HG03575 (cell line): ENCODE data around the gene ACSM2A.
"Not testable (repeated sequence)": the region's sequence is repeated elsewhere in the genome, so short reads cannot be mapped to it uniquely, and the experiment has no call there.

Experiments used
- ATAC-seq: cut with Tn5 transposase; IDR thresholded peaks from one replicate; pipeline ENCODE4 v1.9.1; 2021; ENCODE audit not compliant: unreplicated experiment, insufficient number of reproducible peaks, low FRiP score; ENCODE audit errors: extremely low read depth

Gene ACSM2A

DNA sequence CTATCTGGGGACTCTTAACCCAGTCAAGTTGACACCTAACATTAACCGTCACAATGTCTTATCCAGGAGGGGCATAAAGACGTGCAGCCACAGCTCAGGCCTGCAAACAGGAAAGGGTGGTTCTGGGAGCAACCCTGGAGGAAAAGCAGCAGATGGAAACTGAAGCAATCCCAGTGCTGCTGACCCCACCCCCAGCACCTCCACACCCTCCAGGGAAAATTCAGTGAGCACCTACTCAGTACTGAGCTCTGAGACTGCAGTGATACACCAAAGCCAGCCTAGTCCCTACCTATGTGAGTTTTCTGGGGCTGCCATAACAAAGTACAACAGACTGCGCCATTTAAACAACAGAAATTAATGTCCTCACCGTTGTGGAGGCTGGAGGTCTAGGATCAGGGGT, 9.5 kb upstream of the ACSM2A start:
- not testable (repeated sequence) for ATAC-seq

DNA sequence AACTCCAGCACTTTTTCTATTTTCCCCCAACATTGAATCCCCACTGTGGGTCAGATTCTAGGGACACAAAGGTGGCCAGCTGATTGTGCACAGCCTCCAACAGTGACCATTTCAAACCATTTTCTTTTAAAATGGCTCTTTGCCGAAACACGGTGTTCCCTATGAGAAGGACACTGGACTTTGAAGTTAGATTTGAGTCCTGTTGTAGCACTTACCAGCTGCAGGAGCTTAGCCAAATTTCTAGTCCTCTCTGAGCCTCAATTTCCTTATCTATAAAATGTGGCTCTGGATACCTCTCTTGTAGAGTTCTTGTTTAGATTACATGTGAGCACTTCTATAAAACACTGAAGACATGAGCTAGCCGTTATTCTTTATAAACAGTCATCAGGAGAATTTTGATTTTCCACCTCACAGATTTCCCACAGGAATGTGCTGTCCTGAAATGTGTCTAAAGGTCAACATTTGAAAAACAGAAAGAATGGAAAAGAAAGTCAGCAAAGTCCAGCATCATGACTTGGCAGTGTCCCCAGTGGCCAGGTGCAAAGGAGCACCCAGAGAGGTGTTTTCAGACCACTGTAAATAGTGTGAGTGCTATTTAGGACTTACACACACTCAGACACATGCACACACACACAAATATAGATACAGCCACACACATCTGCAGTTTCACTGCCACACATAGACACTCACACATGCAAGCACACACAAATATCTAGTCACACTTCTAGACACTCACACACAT, 4.5 kb upstream of the ACSM2A start:
- not testable (repeated sequence) for ATAC-seq

DNA sequence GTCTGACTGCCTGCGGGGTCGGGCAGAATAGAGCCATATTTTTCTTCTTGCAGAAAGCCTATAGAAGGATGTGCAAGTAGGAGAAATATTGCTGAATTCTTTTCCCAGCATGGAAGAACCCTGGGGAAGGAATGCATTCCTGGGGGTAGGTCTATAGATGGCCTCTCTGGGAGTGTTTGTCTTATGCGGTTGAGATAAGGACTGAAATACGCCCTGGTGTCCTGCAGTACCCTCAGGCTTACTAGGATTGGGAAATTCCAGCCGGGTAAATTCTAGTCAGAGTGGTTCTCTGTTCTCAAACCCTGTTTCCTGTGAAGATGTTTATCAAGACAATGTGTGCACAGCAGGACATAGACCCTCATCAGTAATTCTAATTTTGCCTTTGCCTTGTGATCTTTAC, 2.3 kb downstream of the ACSM2A start:
- not testable (repeated sequence) for ATAC-seq

DNA sequence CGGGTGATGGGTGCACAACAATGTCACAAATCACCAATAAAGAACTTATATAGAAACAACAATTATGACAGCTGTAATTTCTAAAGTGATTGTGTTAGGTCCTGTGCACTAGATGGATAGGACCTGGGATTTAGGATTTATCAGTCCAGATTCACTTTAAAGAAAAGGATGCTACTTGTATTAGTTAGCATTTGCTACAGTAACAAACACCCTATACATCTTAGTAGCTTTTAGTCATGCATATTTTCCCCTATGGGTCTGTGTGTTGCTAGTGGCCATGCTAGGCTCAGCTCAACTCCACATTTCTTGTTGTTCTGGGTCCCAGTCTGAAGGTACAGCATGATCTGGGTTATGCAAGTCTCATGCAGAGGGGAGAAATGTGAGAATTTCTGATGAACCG, 7.9 kb downstream of the ACSM2A start:
- not testable (repeated sequence) for ATAC-seq

DNA sequence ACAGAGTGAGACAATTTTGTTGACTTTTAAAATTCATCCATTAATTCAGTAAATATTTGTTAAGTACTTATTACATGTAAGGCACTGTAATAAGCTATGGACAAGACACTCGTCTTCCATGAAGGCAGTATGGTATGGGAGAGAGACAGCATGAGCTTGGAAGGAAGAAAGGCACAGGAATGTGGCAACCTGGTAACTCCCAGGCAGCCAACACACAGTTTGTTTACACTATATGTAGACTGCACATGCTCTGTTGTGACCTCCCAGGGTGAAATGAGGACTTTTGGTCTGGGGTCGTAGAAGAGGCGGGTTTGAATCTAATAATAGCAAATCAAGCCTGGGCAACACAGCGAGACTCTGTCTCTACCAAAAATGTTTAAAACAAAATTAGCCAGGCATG, 9.0 kb downstream of the ACSM2A start:
- ATAC-seq, result not testable (repeated sequence)

DNA sequence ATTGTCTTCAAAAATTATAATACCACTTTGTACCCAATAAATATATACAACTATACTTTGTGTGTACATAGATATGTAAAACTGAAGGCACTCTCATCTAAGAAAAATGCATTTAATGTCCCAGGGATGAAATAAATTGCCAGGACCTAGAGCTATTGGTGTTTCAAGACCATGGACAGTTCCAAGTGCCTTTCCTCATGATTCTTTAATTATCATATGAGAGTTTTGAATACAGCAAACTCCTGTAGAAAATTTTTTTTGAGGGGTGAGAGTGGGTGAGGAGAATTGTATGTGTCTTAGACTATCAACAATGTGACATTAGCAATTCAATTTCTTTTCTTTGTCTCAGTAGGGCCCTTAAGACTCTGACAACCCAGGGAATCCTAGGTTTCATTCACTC, 17.6 kb downstream of the ACSM2A start:
- not testable (repeated sequence) for ATAC-seq

DNA sequence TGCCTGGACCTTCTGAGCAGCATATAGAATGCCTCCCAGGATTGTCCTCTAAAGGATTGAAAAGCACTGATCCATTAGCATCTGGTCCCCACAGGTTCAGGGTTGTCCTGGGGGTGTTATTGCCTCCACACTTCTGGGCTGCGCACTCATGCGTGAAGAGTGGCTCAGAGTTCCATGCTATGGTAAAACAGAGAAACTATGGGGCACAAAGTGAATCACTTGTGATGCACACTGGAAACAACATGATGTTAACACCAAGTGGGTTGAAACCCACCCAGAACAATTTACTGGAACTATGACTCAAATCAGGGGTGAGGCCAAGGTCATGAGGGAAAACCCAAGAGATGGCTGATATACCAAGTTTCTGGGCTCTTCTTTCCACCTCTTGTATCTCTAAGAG, 18.6 kb downstream of the ACSM2A start:
- ATAC-seq, result not testable (repeated sequence)

DNA sequence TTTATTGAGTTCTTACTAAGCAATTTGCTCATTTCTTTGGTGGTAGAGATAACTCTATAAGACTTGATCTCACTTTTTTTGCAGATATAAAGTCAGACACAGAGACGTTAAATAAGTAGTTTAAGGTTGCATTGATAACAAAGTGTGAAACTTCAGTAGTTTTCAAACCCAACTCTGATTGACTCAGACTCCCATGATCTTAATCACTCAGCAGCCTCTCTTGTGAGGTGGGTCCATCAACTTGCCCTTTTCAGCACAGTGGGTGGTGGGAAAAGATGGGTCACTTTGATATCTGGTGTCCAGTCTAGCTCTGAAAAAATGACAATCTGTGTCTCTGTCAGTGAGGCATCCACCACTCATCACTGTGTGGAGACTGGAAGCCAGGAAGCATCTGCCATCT, 19.4 kb downstream of the ACSM2A start:
- not testable (repeated sequence) for ATAC-seq

DNA sequence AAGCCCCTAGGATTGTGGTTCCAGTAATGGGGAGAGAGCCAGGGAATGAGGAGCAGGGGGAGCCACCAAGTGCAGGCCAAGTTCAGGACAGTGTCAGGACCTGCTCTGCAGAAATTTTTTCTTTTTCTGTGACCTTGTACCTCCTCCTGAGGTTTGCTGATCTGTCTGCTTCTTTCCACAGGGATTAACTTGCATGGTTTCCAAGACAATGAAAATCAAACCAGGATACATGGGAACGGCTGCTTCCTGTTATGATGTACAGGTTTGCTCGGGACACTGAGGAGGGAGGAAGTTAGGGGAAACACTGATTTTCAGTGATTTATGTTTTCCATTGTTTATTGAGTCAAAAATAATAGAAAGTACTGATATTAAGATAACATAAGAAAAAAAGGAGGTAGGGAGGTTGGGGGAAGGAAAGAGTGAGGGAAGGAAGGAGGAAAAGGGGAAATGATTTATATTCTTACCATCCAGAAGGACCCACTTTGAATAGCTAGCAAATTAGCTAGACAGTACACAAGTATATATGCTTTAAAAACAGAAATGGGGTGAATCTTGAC, 25.9 kb downstream of the ACSM2A start:
- not testable (repeated sequence) for ATAC-seq

DNA sequence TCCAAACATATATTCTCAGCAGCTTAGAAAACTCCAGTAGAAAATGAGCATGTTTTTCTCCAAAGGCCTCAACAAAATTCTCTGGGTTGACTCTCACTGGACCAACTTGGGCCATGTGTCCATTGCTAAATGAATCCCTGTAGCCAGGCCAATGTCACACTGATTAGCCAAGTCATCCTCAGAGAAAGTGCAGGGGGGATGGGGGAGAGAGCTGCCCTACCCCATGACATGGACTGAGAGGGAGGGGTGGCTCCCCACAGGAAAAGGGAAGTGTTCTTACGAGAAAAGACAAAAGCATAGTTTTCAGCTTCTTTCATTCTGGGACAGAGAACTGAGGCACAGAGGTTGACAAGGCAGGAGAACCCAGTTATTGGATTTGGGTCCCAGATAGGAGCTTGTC, 32.7 kb downstream of the ACSM2A start:
- ATAC-seq, result not testable (repeated sequence)

DNA sequence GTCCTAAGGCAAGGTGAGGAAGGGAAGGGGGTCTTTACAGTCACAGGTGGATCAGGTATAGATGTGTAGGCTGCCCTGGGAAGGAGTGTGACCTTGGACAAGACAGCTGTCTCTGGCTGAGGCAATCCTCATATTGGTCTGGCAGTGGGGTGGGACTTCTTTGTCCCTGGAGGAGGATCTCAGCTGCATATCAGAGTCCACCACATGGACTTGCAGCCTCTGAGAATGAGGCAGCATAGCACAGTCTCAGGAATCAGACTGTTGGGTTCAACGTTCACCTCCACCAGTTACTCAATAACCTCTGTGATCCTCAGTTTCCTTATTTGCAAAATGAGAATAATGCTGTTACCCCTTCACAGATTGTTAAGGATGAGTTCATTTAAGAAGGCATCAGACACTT, 33.4 kb downstream of the ACSM2A start:
- no peak for ATAC-seq

DNA sequence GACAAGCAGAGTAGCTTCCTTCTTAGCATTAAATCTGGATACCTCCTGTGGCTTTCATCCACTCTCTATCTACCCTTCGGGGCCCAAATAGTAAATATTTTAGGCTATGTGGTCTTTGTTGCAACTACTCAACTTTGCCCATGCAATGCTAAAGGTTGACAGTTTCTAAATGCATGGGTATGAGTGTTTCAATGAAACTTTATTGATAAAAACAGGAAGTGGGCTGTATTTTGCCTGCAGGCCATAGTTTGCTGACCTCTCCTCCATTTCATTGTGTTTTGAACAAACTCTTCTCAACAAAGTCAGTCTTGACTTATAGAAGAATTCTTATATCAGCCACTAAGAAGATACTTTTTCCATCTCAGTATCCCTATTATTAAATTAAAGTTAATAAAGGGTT, 34.1 kb downstream of the ACSM2A start:
- ATAC-seq, result no peak

DNA sequence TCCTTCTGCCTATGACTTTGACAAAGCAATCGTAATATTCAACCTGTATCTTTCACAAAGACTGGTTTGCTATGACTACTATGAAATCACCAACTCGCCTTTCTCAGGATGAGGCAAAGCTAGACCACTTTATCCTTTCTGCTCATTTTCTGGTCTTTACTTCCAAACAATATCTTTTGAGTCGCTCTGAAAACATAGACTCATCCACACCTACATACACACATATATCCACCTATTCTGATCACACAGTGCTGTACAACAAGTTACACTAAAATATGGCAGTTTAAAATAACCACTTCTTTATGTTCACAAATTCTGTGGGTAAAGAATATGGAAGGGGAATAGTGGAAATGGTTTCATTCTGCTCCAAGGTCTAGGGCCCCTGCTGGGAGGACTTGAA, 39.7 kb downstream of the ACSM2A start:
- ATAC-seq, result not testable (repeated sequence)

DNA sequence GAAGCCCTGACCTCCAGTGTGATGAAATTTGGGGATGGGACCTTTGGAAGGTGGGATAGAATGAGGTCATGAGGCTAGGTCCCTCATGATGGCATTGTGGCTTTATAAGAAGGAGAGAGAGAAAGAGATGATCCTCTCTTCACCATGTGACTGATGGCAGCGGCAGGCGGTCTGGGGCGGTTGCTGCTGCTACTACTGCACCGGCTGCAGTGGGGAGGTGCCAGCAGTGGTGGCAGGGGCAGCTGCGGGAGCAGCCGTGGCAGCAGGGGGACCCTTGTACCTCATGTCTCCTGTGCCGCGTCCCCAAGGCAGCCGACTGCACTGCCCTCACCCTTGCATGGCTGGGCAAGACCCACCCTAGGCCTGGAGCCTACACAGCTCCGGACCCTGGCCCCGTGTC, 40.1 kb downstream of the ACSM2A start:
- not testable (repeated sequence) for ATAC-seq

DNA sequence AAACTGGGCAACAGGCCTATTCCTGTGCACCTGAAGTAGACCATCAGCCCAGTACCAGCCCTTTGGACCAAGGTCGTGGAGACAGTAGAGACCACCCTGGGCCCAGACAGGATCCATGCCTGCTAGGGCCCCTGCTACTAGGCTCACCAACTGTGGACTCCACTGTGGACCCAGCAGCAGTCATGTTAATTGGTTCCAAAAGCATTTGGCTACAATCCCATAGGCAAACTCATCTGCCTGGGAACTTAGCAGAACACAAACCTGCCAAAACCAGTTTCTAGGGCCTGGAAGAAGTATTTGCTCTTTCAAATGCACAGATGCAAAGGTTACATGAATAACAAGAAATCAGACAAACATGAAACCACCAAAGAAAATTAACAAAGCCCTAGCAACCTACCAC, 53.1 kb downstream of the ACSM2A start:
- ATAC-seq, result no peak

DNA sequence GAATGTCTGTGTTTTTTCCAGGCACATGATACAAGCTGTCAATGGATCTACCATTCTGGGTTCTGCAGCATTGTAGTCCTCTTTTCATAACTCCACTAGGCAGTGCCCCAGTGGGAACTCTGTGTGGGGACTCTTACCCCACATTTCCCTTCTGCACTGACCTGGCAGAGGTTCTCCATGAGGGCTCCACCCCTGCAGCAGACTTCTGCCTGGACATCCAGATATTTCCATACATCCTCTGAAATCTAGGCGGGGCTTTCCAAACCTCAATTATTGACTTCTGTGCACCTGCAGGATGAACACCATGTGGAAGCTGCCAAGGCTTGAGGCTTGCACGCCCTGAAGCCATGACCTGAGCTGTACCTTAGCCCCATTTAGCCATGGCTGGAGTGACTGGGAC, 56.0 kb downstream of the ACSM2A start:
- no peak for ATAC-seq

DNA sequence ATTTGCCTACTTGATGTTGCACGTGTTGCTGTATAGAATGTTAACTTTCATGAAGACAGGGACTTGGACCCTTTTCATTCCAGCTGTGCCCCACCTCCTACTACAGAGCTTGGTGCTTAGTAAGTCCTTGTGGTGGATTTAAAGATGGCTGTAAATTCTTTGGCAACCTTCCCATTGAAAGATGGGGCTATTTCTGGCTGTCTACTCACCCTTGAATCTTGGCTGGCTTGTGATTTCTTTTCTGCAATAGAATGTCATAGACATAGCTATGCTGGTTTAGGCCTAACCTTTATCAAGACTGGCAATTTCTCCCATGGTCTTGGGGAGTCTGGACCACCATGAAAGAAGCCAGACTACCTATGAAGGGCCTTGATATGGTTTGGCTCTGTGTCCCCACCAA, 59.0 kb downstream of the ACSM2A start:
- no peak for ATAC-seq

DNA sequence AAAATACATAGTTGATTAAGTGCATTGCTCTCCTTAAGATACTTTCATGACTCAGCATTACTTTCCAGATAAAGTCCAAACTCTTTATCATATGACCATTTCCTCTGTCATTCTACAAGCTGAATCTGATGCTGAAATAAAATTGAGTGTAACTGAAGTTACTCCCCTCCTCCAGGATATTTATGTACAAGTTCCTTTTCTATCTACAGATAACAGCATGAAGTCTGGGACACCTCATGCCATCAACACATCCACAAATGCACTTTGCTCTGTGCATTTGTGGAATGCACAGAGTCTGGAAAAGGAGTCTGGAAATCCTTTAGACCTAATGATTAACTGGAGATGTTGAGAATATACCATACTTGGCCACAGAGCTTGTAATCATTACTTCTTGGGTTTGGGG, 64.4 kb downstream of the ACSM2A start:
- no peak for ATAC-seq

DNA sequence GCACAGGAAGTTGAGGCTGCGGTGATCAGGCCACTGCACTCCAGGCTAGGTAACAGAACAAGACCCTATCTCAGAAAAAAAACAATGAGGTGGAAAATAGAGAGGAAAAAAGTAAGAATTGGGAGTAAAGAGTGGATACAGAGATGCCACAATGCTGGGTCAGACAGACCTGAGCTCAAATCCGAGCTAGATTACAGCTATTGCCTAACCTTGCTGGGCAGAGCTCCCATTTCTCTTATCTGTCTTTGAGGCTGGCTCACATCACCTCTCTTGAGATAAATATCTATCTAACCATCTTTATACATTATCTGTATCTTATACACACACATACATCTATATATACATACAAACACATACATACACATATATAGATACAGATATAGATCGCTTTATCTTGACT, 65.8 kb downstream of the ACSM2A start:
- ATAC-seq, result no peak

DNA sequence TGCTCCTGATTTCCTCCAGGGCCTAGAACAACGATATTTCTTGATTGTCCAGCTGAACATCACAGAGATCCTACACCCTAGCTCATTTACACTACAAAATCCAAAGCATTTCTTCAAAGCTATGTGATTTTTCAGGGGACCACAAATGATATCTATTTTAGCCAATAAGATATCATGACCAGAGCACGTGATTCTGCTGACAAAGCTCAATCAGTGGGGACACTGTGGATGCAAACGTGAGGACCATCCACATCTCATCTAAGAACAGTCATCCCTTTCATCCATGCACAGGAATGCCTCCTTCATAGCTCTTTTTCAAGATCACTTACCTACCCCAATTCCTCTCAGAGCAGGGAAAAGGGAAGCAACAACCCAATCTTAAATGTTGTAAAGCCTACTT, 67.9 kb downstream of the ACSM2A start:
- no peak for ATAC-seq

DNA sequence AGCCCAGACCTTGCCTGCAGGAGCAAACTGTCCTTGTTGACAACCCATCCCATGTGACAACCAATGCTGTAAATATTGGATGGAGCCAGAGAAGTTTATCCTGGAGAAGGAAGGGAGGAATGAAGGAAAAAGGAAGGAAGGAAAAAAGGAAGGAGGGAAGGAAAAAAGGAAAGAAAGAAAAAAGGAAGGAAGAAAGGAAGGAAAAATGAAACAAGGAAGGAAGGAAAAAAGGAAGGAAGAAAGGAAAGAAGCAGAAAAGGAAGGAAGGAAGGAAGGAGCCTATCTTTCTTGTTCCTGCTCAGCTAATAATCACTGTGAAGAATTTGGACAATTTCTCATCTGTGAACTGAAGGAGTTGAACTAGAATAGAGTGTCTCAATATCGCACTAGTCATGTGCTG, 68.8 kb downstream of the ACSM2A start:
- no peak for ATAC-seq
